Midbrain (tissue), 1 donor: ENCODE data around the gene ZFR2.
A peak's percentile ranks its signal among the peaks of the same experiment; 100 is the strongest.
"Not testable (repeated sequence)": the region's sequence is repeated elsewhere in the genome, so short reads cannot be mapped to it uniquely, and the experiment has no call there.

Experiments
- DNase-seq: peaks from one replicate; lab custom pipeline; 2025; lab: John Stamatoyannopoulos, UW

Gene ZFR2

GRCh38 chr19:3836887-3837286 lies 32.0 kb downstream of the ZFR2 start:
- no peak for DNase-seq

GRCh38 chr19:3835055-3835435 lies 33.8 kb downstream of the ZFR2 start:
- no peak for DNase-seq

GRCh38 chr19:3834349-3835054 lies 34.3 kb downstream of the ZFR2 start:
- DNase-seq = no peak

GRCh38 chr19:3833578-3834348 lies 35.1 kb downstream of the ZFR2 start:
- no peak for DNase-seq

GRCh38 chr19:3832001-3832400 lies 36.8 kb downstream of the ZFR2 start:
- no peak for DNase-seq

GRCh38 chr19:3831601-3832000 lies 37.2 kb downstream of the ZFR2 start:
- DNase-seq = no peak

- no peak for DNase-seq
These were observed 37.9 kb downstream of the ZFR2 start for GRCh38 chr19:3830621-3831589.

GRCh38 chr19:3827306-3827705 lies 41.5 kb downstream of the ZFR2 start:
- no peak for DNase-seq

- no peak for DNase-seq
These were observed 42.7 kb downstream of the ZFR2 start for GRCh38 chr19:3826163-3826562.

GRCh38 chr19:3825286-3825956 lies 43.4 kb downstream of the ZFR2 start:
- DNase-seq = no peak

GRCh38 chr19:3823350-3823713 lies 45.5 kb downstream of the ZFR2 start:
- no peak for DNase-seq

GRCh38 chr19:3822683-3823349 lies 46.0 kb downstream of the ZFR2 start:
- no peak for DNase-seq

- peak; percentile 1 for DNase-seq
These were observed 46.9 kb downstream of the ZFR2 start for GRCh38 chr19:3821857-3822364.

- no peak for DNase-seq
These were observed 47.7 kb downstream of the ZFR2 start for GRCh38 chr19:3821156-3821555.

GRCh38 chr19:3819989-3820388 lies 48.8 kb downstream of the ZFR2 start:
- DNase-seq = no peak

GRCh38 chr19:3818918-3819317 lies 49.9 kb downstream of the ZFR2 start:
- no peak for DNase-seq

- DNase-seq = peak; percentile 9
These were observed 50.4 kb downstream of the ZFR2 start for GRCh38 chr19:3818466-3818865.

GRCh38 chr19:3817761-3818160 lies 51.1 kb downstream of the ZFR2 start:
- DNase-seq = no peak

- DNase-seq = no peak
These were observed 52.1 kb downstream of the ZFR2 start for GRCh38 chr19:3816566-3817218.

GRCh38 chr19:3816148-3816547 lies 52.7 kb downstream of the ZFR2 start:
- not testable (repeated sequence) for DNase-seq

GRCh38 chr19:3814648-3815047 lies 54.2 kb downstream of the ZFR2 start:
- no peak for DNase-seq
